CD1c-positive myeloid dendritic cell (primary cell): ENCODE results near the gene SLCO2A1.

Experiments
- DNase-seq: peaks from one replicate; pipeline ENCODE4 v3.0.0-alpha.2; 2016; ENCODE audit errors: extremely low spot score

Gene SLCO2A1

GRCh38 chr3:134034005-134034785, 4.5 kb upstream of the SLCO2A1 start:
- DNase-seq = no peak

DNA sequence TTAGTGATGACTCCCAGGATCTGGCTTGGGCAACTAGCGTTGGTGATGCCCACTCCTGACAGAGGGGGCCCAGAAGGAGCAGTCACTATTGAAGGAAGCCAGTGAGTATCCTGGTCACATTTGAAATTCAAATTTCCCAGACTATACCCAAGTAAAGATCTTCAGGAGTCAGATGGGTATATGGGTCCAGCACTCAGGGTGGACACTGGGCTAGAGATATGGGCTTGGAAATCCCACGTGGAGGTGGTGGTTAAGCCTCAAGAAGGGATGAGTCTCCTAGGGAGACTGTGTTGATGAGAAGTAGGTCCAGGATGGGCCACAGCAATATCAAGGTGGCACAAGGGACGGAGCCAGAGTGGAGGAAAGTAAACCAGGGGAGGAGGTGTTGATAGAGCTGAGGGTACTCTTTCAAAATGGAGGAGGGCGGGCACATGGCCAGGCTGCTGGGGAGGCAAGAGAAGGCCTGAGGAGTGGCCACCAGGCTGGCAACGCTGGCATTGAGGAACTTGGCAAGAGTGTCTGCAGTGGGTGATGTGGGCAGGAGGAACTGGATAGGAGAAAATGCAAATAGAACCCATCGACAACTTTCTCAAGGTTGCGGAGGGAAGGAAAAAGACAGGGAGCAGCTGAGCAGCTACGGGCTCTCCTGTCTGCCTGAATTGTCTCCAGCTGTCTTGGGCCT, 3.7 kb upstream of the SLCO2A1 start:
- DNase-seq = no peak

DNA sequence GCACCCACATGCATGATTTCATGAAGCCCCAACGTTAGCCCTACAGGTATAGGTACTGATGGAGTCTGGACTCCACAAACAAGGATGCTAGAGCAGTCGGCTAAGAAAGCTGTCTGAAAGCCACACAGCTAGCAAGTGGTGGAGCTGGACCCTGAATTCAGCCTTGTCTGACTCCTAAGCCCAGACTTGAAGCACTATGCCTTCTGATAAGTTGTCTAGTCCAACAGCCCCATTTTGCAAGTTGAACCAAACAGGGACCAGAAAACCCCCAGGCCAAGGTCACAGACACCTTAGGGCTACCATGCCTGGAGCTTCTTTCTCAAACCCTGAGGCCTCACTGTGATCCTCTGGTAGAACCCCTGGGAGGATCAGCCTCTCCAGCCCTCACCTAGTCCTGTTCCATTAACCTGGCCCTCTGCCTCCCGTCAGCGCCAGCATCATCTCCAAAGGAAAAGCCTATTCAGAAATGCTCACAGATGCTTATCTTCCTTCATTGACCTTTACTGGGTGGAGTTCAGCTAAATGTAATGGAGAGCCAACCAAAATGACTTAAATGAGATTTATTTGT, 1.7 kb upstream of the SLCO2A1 start:
- no peak for DNase-seq

GRCh38 chr3:134030379-134031347, 938 bp upstream of the SLCO2A1 start:
- DNase-seq = no peak

DNA sequence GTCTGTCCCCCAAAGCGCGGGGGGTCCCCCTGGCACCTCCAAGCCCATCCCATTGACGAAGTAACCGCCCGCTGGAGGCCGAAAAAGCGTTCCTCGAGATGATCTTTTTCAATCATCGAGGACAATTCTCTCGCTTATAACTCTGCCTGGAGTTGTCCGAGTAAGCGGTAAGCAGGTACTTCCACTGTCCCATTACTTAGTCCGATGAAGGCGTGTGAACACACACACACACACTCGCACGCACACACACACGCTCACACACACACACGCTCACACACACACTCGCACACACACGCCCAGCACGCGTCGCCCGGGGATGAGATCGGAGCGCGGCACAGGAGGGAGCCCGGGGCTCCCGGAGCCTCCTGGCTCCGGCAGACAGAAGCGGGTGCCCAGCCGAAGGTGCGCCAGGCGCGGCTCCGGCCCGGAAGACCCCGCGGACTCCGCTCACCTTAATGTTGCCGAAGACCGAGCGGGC, 430 bp downstream of the SLCO2A1 start:
- no peak for DNase-seq

- DNase-seq = no peak
These were observed 1.1 kb downstream of the SLCO2A1 start for GRCh38 chr3:134028486-134029255.

DNA sequence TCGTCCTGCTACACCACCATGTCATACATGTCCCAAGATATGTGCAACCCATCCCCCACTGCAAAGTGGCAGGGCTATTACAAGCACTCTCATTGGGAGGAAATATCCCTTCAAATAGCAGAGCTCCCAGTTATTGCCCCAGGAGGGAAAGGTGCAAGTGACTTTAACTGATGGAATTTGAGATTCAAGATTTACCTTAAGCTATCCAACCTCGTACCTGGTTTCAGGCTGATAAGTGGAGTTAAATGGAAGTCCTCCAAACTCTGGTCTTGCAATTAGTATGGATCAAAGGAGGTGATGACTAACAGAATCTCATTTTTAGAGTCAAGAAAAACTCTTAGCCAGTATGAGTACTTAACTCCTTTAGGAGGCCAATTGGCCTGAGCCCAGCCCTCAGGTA, 2.1 kb downstream of the SLCO2A1 start:
- no peak for DNase-seq

GRCh38 chr3:134020135-134020680, 9.5 kb downstream of the SLCO2A1 start:
- DNase-seq = no peak

DNA sequence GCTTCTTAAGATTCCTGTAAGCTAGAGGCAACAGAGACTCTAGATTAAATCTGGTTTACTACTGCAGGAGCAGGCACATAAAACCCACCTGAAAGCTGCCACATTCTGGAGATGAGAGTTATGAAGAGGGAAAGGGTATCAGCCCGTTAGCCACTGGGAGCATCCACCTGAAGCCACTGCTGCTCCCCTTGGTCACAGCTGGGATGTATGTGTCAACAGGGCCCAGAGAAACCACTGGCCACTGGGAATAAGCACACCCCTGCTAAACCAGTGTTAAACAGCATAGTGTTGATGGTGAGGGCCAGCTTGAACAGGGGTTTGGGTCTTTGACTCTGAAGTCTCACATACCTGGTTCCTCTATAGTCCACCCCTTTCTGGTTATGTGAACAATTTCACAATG, 10.9 kb downstream of the SLCO2A1 start:
- DNase-seq = no peak

GRCh38 chr3:134018406-134018805, 11.3 kb downstream of the SLCO2A1 start:
- DNase-seq = no peak

GRCh38 chr3:134017490-134017889, 12.2 kb downstream of the SLCO2A1 start:
- no peak for DNase-seq

DNA sequence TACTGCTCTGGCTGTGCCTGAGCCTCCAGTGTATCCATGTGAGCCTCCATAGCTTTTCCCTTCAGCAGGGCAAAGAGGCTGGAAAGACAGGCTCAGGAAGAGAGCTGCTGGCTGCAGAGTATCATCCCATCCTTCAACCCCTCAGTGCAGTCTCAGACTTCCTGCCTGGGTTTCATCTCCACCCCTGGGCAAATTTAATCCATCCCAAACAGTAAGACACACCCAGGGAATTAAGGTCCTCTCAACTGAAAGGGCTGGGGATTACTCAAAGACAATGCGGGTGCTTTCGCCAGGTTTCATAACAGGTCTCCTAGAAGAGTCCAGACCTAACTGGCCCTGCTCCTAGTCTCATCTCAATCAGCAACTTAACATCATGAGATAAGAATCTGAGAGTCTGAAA, 15.5 kb downstream of the SLCO2A1 start:
- DNase-seq = no peak

DNA sequence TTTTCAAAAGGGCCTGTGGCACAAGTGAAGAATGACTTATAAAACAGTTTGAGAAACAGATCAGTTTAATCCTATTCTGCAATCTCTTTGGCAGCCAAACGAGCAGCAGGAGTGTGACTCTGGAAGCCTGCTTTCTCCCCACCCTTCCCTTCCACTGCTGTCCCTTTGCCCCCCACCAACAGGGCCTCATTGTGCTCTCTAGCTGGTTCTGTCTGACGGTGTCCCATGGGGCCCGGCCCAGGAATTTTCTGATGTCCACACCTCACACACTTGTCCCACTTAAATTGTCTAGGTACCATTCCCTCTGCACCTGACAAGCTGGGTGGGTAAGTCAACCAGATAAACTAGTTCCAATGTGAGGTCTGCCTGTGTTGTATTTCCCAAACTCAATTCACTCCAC, 16.4 kb downstream of the SLCO2A1 start:
- DNase-seq = no peak

DNA sequence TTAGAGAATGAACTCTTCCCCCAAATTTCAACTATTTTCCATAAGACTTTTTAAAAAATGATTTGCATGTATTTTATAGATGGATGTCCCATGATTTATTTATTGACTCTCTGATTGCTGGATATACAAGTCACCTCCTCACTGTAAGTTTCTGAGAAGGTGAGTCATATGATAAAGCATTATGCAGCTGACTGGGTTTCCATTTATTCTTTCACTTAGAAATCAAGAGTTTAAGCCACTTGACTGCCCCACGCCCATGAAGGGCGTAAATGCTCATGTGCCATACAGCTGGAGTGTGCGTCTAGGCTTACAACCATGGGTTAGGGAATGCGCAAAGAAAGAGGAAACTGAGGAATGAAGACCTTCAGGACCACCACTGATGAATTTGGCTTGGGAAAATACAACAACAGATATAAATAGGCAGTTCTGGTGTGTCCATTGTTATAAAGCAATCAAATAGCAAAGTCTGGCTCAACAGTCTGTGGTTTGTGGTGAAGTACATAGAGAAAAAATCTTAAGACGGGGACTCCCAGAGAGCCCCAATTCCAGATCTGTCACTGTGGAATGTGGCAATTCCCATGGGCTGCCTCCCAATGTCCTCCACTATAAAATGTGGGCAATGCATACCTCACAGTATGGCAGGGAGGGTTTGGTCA, 20.3 kb downstream of the SLCO2A1 start:
- no peak for DNase-seq

DNA sequence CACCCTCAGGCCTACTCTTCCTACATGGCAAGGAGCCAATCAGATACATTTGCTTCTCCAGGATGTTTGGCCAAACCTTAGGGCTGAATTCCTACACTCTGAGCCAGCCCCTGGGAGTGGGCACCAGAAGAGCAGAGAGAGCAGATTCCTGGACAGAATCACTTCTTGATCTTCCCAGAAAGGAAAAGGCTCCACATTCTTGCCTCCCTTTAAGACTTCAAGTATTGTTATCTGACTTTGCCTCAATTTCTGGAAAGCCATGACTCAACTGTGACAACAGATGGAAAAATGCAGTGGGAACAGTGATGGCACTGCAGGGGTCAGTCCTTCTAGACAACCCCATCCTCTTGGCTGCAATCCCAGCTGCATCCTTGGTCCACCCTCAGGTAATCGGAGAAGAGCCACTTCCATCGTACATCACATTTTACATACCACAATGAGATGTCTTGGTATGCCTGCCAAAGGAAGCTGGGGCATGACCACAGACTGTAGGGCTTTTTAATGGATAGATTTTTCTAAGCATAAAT, 21.0 kb downstream of the SLCO2A1 start:
- DNase-seq = no peak

DNA sequence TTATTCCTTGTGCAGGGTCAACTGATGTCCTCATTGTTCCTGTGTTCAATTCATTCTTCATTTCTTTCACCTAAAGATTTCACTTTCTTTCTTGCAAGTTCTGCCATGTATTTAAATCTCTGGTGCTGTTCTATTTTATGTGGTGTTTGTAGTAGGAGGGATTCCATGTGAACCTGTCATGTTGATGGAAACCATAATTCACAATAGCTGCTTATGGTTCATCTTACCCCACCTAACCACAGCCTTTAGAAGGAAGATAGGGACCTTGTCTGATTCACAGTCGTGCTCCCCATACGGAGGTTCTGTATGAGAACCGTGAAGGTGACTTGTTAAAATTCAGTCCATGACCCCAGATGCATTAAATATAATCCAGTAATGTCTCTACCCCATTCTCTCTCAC, 21.9 kb downstream of the SLCO2A1 start:
- DNase-seq = no peak

DNA sequence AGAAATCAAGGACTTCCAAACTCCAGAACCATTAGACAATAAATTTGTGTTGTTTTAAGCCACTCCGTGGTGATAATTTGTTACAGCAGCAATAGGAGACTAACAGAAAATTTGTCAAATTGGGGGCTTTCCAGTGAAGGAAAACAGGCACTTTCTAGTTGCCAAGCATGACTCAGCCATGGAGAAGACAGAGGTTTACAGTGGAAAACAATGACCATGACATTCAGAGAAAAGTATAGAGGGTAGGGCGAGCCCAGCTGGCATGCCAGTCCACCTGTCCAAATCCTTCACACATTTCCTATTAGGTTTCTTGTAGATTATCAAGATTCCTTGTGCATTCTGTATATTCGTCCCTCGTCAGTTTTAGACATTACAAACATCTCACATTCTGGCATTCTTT, 24.9 kb downstream of the SLCO2A1 start:
- no peak for DNase-seq

- no peak for DNase-seq
These were observed 26.7 kb downstream of the SLCO2A1 start for GRCh38 chr3:134003066-134003465.

GRCh38 chr3:134002306-134002705, 27.4 kb downstream of the SLCO2A1 start:
- no peak for DNase-seq

DNA sequence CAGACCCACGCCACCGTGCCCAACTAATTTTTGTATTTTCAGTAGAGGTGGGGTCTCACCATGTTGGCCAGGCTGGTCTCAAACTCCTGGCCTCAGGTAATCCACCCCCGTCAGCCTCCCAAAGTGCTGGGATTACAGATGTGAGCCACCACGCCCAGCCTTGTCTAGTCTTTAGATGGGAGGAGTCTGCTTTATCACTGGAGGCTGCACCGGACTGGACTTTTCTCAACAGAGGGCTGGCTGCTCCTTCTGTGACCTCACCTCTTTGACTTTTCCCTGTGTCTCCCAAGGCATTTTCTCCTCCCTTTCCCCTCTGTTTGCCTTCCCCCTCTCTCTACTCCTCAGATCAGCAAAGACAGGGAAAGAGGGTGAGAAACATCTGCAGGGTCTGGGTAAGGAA, 28.5 kb downstream of the SLCO2A1 start:
- DNase-seq = no peak
